Epidermal melanocyte (primary cell): ENCODE results near the gene CFAP70.
"Not testable (repeated sequence)": the region's sequence is repeated elsewhere in the genome, so short reads cannot be mapped to it uniquely, and the experiment has no call there.

Experiments
- DNase-seq: peaks from one replicate; pipeline ENCODE4 v3.0.0; 2011; ENCODE audit warnings: low spot score; ENCODE audit not compliant: insufficient read length

CFAP70 gene

DNA sequence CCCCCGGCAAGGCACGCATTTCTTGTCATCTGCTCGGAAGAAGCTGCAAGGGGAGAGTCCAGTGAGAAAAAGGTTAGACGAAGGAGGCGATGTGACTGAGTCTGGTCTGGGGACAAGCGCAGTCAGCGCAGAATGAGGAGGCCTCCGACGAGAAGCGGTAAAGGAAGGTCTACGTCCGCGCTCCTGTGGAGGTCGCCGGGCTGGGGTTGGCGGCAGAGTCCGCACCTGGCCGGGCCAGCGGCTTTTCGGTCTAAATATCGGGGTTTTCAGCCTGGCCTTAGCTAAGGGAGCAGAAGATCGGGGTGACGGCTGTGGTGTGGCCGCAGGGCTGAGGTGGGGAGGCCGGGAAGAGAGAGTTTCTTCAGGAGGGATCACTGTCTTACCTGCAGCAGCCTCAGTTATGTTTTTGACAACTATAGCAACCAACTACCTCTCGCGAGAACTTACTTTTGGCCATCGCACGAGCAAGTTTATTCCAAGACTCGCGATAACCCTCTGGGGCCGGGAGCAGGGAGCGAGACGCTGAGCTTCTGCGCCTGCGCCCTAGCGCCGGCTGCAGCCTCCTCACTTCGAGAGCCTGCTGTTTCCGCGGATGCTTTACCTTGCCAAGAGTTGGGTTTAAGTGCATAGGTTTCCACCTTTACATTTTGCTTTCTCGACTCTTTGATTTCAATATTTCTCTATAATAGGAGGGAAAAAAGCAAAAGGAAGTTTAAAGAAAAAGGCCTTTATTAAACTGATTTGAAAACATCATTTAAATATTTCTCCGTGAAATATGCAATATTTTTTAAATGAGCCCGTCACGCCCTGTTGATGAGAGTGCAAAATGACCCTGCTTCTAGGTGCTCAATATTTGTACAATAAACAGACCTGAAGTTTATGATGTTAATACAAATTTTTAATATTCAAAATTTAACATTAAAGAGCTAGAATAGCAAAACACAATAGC lies at the start of gene CFAP70:
CFAP70 (minus strand) TSS at position 534 of the 949 bp plus-strand sequence. CDS start 4,068 bp downstream, outside the sequence.
- peak; percentile 91 for DNase-seq

DNA sequence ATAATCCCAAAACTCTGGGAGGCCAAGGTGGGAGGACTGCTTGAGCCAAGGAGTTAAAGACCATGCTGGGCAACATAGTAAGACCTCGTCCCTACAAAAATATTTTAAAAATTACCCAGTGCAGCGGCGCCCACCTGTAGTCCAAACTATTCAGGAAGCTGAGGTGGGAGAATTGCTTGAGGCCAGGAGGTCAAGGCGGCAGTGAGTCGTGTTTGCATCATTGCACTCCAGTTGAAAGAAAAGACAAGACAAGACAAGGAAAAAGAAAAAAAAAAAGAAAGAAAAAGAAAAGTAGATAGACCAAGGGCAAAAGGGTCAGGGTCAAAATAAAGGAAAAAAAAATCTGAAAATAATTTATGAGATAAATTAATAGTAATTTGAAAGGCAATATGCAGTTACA lies 49.4 kb upstream of the CFAP70 start:
- no peak for DNase-seq

DNA sequence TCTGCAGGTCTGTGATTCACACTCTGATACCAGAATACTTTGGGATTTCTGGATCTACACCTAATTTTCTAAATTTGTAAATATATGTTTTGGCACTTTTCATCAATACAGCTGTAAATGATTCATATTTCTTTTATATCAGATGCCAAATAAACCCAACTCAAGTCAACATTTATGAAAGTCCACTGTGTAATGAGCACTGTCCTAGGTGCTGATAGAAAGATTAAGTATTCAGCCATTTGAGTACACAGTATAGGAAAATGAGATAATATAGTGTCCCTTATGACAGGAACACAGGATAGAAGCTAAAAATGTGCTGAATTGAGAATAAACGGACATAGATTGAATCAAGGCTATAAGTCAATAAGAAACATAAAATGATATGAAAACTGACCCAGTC lies 48.8 kb upstream of the CFAP70 start:
- no peak for DNase-seq

DNA sequence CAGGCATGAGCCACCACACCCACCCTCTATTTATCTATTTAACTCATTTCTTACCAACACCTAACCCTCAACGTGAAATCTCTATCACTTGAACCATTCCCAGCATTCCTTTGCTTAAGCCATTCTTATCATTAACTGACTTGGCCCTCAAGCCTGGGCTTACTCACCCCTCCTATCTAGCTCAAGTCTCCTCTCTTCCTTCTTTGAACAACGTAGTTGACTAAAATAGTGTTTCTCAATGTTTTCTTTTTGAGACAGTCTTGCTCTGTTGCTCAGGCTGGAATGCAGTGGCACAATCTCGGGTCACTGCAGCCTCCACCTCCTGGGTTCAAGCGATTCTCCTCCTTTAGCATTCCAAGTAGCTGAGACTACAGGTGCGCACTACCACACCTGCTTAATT lies 48.2 kb upstream of the CFAP70 start:
- no peak for DNase-seq

DNA sequence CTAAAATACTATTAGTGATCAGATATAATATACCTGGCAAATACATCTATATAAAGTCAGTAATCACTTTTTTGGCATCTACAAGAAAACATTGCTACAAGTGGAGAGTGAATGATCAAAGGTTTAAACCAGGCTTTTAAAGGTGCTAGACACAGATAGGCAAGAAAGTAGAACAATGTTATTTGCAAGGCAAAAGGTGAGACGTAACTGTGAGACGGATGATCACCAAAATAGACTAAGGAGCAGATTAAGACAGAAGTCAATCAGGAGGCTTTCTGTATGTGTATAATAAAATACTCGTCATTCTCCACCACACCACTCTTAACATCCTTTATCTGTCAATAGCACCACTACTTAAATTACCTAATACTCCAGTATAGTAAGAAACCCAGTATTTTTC lies 46.9 kb upstream of the CFAP70 start:
- DNase-seq: no peak

DNA sequence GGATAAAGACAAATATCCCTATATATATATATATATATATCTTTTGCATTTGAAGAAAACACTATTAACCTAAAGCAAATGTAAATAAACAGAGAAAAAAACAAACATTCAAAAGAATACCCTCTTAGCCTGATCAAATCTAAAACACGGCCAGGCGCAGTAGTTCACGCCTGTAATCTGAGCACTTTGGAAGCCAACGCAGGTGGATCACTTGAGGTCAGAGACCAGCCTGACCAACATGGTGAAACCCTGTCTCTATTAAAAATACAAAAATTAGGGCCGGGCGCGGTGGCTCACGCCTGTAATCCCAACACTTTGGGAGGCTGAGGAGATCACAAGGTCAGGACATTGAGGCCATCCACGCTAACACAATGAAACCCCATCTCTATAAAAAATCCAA lies 46.0 kb upstream of the CFAP70 start:
- DNase-seq: no peak

DNA sequence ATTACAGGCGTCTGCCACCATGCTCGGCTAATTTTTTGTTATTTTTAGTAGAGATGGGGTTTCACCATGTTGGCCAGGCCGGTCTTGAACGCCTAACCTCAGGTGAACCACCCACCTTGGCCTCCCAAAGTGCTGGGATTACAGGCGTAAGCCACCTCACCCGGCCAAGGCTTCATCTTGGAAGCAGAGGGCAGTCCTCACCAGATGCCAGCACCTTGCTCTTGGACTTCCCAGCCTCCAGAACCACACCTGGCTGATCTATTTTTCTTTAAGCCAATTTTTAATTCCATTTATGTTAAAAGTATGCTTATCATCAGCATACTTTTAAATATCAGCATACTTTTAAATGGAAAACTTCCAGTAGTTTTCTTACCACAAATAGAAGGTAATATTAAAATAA lies 43.0 kb upstream of the CFAP70 start:
- DNase-seq: no peak

DNA sequence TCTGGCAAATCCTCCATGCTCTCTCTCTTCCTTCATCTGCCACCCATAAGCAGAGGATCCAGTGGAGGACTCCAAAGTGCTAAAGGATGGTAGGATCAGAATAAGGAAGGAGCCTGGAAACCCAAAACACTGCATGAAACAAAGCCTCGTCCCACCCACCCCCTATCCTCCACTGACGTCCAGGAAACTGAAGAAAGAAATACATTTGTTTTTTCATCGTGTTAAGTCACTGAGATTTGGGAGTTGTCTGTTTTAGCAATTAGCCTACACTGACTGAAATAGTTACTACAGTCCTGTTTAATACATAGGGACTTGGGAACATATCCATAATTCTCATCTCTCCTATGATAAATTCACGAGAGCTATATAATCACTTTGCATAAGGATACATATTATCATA lies 40.4 kb upstream of the CFAP70 start:
- no peak for DNase-seq

DNA sequence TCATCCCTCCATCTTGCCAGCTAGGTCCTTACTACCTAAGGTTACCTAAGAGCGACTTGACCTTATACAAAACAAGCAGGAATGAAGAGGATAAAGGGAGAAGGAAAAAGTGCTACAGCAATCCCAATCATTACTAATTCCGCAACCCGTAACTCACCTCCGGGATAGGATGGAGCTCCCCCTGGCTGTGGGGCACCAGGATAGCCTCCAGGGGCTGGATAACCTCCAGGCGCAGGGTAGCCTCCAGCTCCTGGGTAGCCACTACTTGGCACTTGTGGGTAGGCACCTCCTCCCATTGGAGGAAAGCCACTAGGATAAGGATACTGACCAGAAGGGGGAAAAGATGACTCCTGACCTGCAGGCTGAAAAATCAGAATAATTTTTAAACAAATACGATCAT lies 39.4 kb upstream of the CFAP70 start:
- no peak for DNase-seq

DNA sequence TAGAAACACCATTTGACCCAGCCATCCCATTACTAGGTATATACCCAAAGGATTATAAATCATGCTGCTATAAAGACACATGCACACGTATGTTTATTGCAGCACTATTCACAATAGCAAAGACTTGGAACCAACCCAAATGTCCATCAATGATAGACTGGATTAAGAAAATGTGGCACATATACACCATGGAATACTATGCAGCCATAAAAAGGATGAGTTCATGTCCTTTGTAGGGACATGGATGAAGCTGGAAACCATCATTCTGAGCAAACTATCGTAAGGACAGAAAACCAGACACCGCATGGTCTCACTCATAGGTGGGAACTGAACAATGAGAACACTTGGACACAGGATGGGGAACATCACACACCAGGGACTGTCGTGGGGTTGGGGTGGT lies 35.7 kb upstream of the CFAP70 start:
- not testable (repeated sequence) for DNase-seq

DNA sequence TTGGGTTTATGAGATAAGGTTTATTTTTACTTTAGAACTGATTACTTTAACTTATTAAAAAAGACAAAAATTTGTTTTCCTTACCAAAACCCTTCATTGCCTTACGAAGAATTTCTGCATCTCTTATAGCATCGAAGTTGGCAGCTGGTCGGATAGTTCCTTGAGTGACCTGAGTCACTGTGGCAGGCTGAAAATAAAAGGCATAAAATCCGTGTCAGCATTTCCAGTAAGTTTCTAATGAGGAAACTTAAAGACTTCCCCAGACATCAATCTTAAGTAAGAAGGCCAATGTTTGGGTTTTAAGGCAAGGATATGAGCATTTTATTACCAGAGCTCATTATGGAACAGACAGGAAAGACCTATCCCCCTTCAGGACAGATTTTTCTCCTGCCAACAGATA lies 29.6 kb upstream of the CFAP70 start:
- DNase-seq: no peak

DNA sequence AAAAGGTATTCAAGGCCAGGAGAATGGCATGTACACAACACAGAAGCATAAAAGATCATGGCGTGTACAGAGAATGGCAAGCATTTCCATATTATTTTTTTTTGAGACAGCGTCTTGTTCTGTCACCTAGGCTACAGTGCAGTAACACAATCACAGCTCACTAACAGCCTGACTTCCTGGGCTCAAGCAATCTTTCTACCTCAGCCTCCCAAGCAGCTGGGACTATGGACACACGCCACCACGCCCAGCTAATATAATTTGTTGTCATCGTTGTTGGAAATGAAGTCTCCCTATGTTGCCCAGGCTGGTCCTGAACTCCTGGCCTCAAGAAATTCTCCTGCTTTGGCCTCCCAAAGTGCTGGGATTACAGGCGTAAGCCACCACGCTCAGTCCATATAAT lies 27.9 kb upstream of the CFAP70 start:
- no peak for DNase-seq

DNA sequence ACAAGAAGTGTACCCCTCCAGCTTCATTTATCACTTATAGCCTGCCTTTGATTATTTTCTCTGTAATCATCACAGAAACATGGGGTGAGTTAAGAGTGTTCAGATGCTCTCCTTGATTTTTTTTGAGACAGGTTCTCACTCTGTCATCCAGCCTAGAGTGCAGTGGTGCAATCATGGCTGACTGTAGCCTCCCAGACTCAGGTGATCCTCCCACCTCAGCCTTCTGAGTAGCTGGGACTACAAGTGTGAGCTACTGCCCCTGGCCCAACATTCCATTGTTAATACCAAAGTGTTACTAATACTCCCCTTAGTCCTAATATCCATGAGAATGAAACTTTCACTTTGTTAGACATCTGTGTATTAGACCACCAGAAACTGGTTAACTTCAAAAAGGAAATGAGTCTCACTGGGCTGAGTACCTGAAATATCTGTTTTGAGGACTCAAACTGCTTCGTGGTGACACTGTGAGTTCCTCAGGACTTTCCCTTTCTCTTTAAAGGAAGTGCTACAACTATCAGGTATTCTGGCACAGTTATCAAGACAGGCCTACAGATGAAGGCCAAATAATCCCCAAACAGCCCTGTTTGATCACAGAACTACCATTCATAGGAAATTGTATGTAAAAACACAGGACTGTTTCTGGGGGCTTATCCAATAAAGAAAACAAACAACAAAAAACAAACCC lies 20.5 kb upstream of the CFAP70 start:
- no peak for DNase-seq

DNA sequence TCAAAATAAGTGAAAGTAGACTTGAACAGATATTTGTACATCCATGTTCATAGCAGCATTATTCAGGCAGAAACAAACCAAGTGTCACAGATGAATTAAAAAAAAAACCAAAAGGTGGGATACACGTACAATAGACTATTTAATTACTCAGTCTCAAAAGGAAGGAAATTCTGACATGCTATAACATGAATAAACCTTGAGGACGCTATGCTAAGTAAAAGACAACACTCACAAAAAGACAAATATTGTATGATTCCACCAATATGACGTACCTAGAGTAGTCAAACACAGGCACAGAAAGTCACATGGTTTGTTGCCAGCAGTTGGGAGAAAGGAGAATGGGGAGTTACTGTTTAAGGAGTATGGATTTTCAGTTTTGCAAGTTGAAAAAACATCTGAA lies 18.0 kb upstream of the CFAP70 start:
- DNase-seq: no peak

DNA sequence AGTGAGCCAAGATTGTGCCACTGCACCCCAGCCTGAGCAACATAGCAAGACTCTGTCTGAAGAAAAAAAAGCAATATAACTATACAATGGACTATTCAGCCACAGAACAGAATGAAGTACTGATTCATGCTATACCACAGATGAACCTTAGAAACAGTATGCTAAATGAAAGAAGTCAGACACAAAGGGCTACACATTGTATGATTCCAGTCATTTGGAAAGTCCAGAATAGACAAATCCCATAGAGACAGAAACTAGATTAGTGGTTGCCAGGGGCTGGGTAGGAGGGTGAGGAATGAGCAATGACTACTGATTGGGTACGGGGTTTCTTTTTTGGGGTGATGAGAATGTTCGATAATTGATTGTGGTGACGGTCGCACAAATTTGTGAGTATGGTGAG lies 9.6 kb upstream of the CFAP70 start:
- DNase-seq: no peak

DNA sequence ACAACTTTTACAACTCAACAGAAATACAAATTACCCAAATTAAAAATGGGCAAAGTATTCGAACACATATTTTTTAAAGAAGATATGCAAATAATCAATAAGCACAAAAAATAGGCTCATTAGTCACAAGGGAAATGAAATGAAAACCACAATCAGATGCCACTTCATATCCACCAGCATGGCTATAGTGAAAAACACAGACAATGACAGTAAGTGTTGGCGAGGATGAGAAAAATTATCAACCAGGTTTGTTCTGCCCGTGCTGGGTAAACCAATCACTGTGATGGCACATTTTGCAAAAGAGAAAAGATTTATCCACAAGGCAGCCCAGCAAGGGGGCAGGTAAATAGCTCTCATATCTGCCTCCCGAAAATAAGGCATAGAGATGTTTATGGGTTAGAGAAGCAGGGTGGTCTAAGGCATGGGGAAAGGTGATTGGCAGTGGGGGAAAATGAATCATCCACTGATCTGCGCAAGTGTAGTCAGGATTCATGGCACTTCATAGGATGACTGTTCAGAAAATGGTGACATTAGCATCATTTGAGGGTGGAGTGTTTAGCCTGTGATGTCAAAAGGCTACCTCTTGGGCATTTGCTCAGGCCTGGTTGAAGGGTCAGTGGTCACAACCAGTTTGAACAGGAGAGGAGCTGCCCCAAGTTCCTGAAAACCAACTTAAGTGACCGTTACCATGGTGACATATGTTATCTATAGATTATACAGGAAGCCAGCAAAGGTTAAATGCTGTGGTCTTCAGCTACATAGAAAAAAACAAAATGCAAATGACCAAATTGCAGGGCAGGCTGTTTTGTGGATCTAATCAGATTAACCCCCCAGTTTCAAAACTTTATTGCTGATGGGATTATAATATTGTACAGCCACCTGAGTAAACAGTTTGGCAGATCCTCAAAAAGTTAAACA lies 8.0 kb upstream of the CFAP70 start:
- DNase-seq: no peak

DNA sequence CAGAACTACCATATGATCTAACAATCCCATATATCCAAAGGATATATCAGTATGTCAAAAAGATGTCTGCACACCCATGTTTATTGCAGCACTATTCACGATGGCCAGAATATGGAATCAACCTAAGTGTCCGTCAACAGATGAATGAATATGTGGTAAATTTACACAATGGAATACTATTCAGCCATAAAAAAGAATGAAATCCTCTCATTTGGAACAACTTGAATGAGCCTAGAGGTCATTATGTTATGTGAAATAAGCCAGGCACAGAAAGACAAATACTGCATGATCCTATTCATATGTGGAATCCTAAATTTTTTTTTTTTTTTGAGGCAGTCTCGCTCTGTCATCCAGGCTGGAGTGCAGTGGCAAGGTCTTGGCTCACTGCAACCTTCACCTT lies 6.3 kb upstream of the CFAP70 start:
- no peak for DNase-seq

DNA sequence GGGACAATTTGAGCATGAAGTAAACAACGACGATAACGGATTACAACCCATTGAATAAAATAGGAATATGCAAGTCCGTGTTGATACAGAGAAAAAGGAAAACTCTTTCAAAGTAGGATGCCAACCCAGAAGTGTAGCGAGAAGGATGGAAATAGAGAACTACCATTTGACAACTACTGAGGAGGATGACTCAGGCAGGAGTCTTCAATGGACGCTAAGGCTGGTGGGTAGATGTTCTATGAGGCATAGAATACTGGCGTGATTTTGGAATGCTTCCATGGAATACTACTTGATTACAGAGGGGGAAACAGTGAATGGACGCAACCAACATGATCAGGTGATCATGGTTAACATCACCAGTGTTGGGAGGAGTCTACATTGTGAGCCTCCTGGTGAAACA lies 828 bp upstream of the CFAP70 start:
- DNase-seq: no peak

DNA sequence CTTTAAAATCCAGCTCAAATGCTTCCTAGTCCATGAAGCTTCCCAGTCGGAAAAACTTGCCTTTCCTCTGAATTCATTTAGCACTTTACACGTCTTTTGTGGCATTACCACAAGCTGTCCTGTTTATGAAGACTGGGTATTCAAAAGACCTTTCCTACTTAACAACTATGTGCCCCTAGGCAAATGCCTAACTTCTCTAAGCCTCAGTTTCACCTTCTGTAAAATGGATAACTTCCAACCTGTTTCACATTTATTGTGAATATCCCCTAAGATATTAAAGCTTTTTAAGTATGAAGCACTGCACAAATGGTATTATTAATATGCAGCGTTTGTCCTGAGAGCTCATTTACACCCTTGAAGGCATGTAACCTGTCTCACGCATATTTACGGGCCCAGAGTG lies 843 bp downstream of the CFAP70 start:
- no peak for DNase-seq

DNA sequence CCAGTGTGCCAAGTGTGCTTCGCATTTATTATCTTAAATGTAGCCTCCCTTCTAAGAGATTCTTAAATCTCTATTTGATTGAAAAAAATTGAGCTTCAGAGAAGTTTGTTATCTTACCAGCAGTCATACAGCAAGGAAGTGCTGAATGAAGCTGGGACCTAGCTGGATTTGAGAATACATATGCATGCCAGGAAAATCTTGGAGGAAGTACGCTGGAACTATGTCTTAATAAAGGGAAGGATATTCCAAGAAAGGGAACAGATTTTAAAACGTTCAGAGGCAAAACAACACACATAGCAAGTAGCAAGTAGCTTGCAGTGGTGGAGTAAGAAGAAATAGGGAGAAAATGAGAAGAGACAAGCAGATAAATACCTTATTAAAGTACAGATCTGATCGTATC lies 1.5 kb downstream of the CFAP70 start:
- DNase-seq: no peak

DNA sequence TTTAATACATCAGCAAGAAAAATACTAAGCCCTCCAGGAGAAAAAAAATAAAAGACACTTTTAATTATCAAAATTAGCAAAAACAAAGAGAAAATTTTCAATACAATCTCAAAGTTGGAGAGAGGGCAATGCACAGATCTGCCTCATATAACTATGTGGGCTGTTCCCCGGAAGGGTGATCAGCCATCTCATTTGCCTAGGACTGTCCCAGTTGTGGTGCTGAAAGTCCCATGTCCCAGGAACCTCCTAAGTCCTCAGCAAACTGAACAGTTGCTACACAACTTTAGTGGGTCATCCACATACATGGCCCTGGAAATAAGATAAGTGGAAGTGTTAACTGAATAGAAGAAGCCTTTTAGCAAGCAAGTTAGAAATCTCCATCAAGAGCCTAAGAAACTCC lies 14.4 kb downstream of the CFAP70 start:
- DNase-seq: no peak

DNA sequence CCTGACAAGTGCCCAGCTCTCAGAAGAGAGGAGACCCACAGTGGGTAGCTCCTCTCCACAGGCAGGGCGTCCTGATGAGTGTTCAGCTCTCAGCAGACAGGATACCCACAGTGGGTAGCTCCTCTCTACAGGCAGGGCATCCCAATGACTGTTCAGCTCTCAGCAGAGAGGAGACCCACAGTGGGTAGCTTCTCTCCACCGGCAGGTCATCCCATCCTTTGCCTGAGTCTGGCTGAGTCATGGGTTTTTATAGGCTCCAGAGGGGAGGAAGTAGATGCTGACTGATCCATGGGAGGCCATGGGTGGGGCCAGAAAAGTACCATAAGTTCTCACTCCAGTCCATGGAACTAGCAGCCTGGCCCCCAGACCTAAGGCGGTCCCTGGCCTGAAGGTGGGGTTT lies 18.5 kb downstream of the CFAP70 start:
- DNase-seq: no peak
